Astrocyte (in vitro differentiated cells and primary cell): ENCODE results near the gene DOCK3.

Experiments
- CTCF ChIP-seq: IDR thresholded peaks from 2 replicates; pipeline ENCODE4 v1.5.1; 2011; ENCODE audit warnings: low read depth, mild to moderate bottlenecking, inconsistent platforms, low read length, moderate library complexity; ENCODE audit not compliant: insufficient read depth
- EZH2 ChIP-seq: IDR thresholded peaks from 2 replicates; pipeline ENCODE4 v1.6.1; 2012; ENCODE audit warnings: mild to moderate bottlenecking, low read length, inconsistent platforms; ENCODE audit not compliant: insufficient read depth

- TF ChIP-seq CTCF (no peak), EZH2 (no peak)
Observed at GRCh38 chr3:50628601-50629000, 46.1 kb upstream of the DOCK3 start.
